GM18868 (cell line): ENCODE data around the gene KCNAB2.

Experiments
- ATAC-seq: cut with Tn5 transposase; IDR thresholded peaks from one replicate; pipeline ENCODE4 v1.9.1; 2021; ENCODE audit warnings: mild to moderate bottlenecking, moderate library complexity; ENCODE audit not compliant: unreplicated experiment

The KCNAB2 gene

GRCh38 chr1:6094801-6095505 is 49.3 kb downstream of the KCNAB2 start:
- ATAC-seq: no peak

- no peak for ATAC-seq
Measured at GRCh38 chr1:6095511-6096242, 50.0 kb downstream of the KCNAB2 start.

GRCh38 chr1:6096243-6097116 is 50.8 kb downstream of the KCNAB2 start:
- no peak for ATAC-seq

GRCh38 chr1:6097117-6097595 is 51.5 kb downstream of the KCNAB2 start:
- ATAC-seq: no peak

- ATAC-seq: no peak
Measured at GRCh38 chr1:6097824-6098223, 52.1 kb downstream of the KCNAB2 start.

- ATAC-seq: no peak
Measured at GRCh38 chr1:6098303-6099215, 52.9 kb downstream of the KCNAB2 start.

- ATAC-seq: no peak
Measured at GRCh38 chr1:6099297-6099696, 53.6 kb downstream of the KCNAB2 start.

GRCh38 chr1:6099787-6100765 is 54.4 kb downstream of the KCNAB2 start:
- no peak for ATAC-seq

GRCh38 chr1:6100861-6101783 is 55.4 kb downstream of the KCNAB2 start:
- ATAC-seq: no peak

- ATAC-seq: no peak
Measured at GRCh38 chr1:6101826-6102531, 56.3 kb downstream of the KCNAB2 start.

- ATAC-seq: no peak
Measured at GRCh38 chr1:6102532-6102845, 56.8 kb downstream of the KCNAB2 start.

- no peak for ATAC-seq
Measured at GRCh38 chr1:6103111-6103853, 57.6 kb downstream of the KCNAB2 start.

GRCh38 chr1:6103854-6104530 is 58.3 kb downstream of the KCNAB2 start:
- ATAC-seq: no peak

GRCh38 chr1:6104631-6105030 is 58.9 kb downstream of the KCNAB2 start:
- no peak for ATAC-seq

- no peak for ATAC-seq
Measured at GRCh38 chr1:6105218-6105679, 59.6 kb downstream of the KCNAB2 start.

- no peak for ATAC-seq
Measured at GRCh38 chr1:6105763-6106162, 60.1 kb downstream of the KCNAB2 start.
